H9 (cell line): ENCODE results near the gene NCAM2. TPM values are rescaled to one million over a fixed set of nuclear protein-coding genes. Genes with fewer than 3 reads are reported as not detected.

Source experiments
- DNase-seq: peaks from one replicate; pipeline ENCODE4 v3.0.0-alpha.2; 2017
- H2AFZ ChIP-seq: one replicate; pipeline ENCODE4 v1.6.1; 2013; ENCODE audit warnings: mild to moderate bottlenecking, low read length, control low read depth, moderate library complexity
- H2AK5ac ChIP-seq: 2 replicates; pipeline ENCODE4 v1.6.1; 2013; ENCODE audit warnings: low read length, control low read depth, mixed read lengths; ENCODE audit not compliant: insufficient read length
- H2BK120ac ChIP-seq: one replicate; pipeline ENCODE4 v1.6.1; 2013; ENCODE audit warnings: low read depth, mild to moderate bottlenecking, low read length, control low read depth, inconsistent platforms; ENCODE audit not compliant: poor library complexity, severe bottlenecking
- H2BK12ac ChIP-seq: 2 replicates; pipeline ENCODE4 v1.6.1; 2013; ENCODE audit warnings: low read length, control low read depth, mixed read lengths, low read depth; ENCODE audit not compliant: insufficient read length
- H2BK15ac ChIP-seq: 2 replicates; pipeline ENCODE4 v1.6.1; 2013; ENCODE audit warnings: low read depth, low read length, control low read depth
- H2BK20ac ChIP-seq: one replicate; pipeline ENCODE4 v1.6.1; 2013; ENCODE audit warnings: low read depth, mild to moderate bottlenecking, low read length, control low read depth, inconsistent platforms; ENCODE audit not compliant: poor library complexity, severe bottlenecking
- H2BK5ac ChIP-seq: 2 replicates; pipeline ENCODE4 v1.6.1; 2013; ENCODE audit warnings: low read length, control low read depth, mixed read lengths; ENCODE audit not compliant: insufficient read length
- H3K14ac ChIP-seq: 2 replicates; pipeline ENCODE4 v1.6.1; 2013; ENCODE audit warnings: low read length, control low read depth; ENCODE audit not compliant: insufficient read depth
- H3K18ac ChIP-seq: 2 replicates; pipeline ENCODE4 v1.6.1; 2013; ENCODE audit warnings: low read depth, mild to moderate bottlenecking, mixed read lengths, low read length, control low read depth; ENCODE audit not compliant: insufficient read length
- H3K23ac ChIP-seq: 2 replicates; pipeline ENCODE4 v1.6.1; 2013; ENCODE audit warnings: low read length, control low read depth, mixed read lengths, low read depth; ENCODE audit not compliant: insufficient read length
- H3K23me2 ChIP-seq: 2 replicates; pipeline ENCODE4 v1.6.1; 2013; ENCODE audit warnings: low read depth, mild to moderate bottlenecking, mixed read lengths, low read length, control low read depth; ENCODE audit not compliant: insufficient read length, poor library complexity, severe bottlenecking
- H3K27ac ChIP-seq: 2 replicates; pipeline ENCODE4 v1.5.1; 2013; ENCODE audit warnings: low read length, control low read depth, mixed read lengths, low read depth; ENCODE audit not compliant: insufficient read length
- H3K27me3 ChIP-seq: 2 replicates; pipeline ENCODE4 v1.6.1; 2013; ENCODE audit warnings: low read length, control low read depth, inconsistent platforms; ENCODE audit not compliant: insufficient read depth
- H3K4ac ChIP-seq: 2 replicates; pipeline ENCODE4 v1.6.1; 2013; ENCODE audit warnings: low read depth, mild to moderate bottlenecking, control low read depth, inconsistent platforms, low read length, moderate library complexity
- H3K4me1 ChIP-seq: 2 replicates; pipeline ENCODE4 v1.6.1; 2013; ENCODE audit warnings: low read length, control low read depth, inconsistent platforms; ENCODE audit not compliant: insufficient read depth
- H3K4me2 ChIP-seq: 2 replicates; pipeline ENCODE4 v1.6.1; 2013; ENCODE audit warnings: low read length, control low read depth, mixed read lengths; ENCODE audit not compliant: insufficient read length, insufficient read depth
- H3K56ac ChIP-seq: 2 replicates; pipeline ENCODE4 v1.6.1; 2013; ENCODE audit warnings: low read depth, mild to moderate bottlenecking, mixed read lengths, low read length, control low read depth; ENCODE audit not compliant: insufficient read length
- H3K79me1 ChIP-seq: 2 replicates; pipeline ENCODE4 v1.6.1; 2013; ENCODE audit warnings: low read depth, mild to moderate bottlenecking, moderate library complexity, low read length, control low read depth, inconsistent platforms; ENCODE audit not compliant: insufficient read depth, poor library complexity, severe bottlenecking
- H3K79me2 ChIP-seq: 2 replicates; pipeline ENCODE4 v1.6.1; 2013; ENCODE audit warnings: low read length, control low read depth, inconsistent platforms; ENCODE audit not compliant: insufficient read depth
- H3K9ac ChIP-seq: 2 replicates; pipeline ENCODE4 v1.6.1; 2013; ENCODE audit warnings: low read length, control low read depth, mixed read lengths; ENCODE audit not compliant: insufficient read length; ENCODE audit errors: extremely low read depth
- H3K9me3 ChIP-seq: one replicate; pipeline ENCODE4 v1.6.1; 2013; ENCODE audit warnings: low read depth, low read length, inconsistent platforms; ENCODE audit not compliant: control insufficient read depth
- H3T11ph ChIP-seq: one replicate; pipeline ENCODE4 v1.6.1; 2013; ENCODE audit warnings: mild to moderate bottlenecking, low read length, control low read depth, inconsistent platforms
- H4K20me1 ChIP-seq: one replicate; pipeline ENCODE4 v1.6.1; 2013; ENCODE audit not compliant: control insufficient read depth, insufficient read length, insufficient read depth
- H4K5ac ChIP-seq: 2 replicates; pipeline ENCODE4 v1.6.1; 2013; ENCODE audit warnings: low read depth, mild to moderate bottlenecking, mixed read lengths, low read length, control low read depth; ENCODE audit not compliant: insufficient read length
- H4K8ac ChIP-seq: replicated peaks from 2 replicates; pipeline ENCODE4 v1.6.1; 2013; ENCODE audit warnings: low read length, control low read depth, mixed read lengths, low read depth; ENCODE audit not compliant: insufficient read length
- H4K91ac ChIP-seq: 2 replicates; pipeline ENCODE4 v1.6.1; 2013; ENCODE audit warnings: low read depth, mild to moderate bottlenecking, moderate library complexity, mixed read lengths, low read length, control low read depth; ENCODE audit not compliant: insufficient read length
- H3K27ac Mint-ChIP-seq, 3 experiments: 2 replicates in 2 of 3; 3 replicates in 1 of 3; pipeline ENCODE4 v1.8.0; 2020 to 2021; ENCODE audit warnings: mixed read lengths in 3 of 3, mild to moderate bottlenecking in 1 of 3, moderate library complexity in 1 of 3
- H3K27me3 Mint-ChIP-seq: 2 replicates; pipeline ENCODE4 v1.8.0; 2021; ENCODE audit warnings: low read depth, mild to moderate bottlenecking, moderate library complexity, mixed read lengths
- H3K36me3 Mint-ChIP-seq, 3 experiments: 2 replicates in 2 of 3; 3 replicates in 1 of 3; pipeline ENCODE4 v1.8.0; 2020 to 2021; ENCODE audit warnings: low read depth in 3 of 3, mixed read lengths in 3 of 3; ENCODE audit not compliant: insufficient read depth in 1 of 3
- H3K4me1 Mint-ChIP-seq, 2 experiments: 2 replicates each; pipeline ENCODE4 v1.8.0; 2020; ENCODE audit warnings: mixed read lengths in 2 of 2
- H3K4me3 Mint-ChIP-seq, 2 experiments: 2 replicates in 1 of 2; 3 replicates in 1 of 2; pipeline ENCODE4 v1.8.0; 2020 to 2021; ENCODE audit warnings: mild to moderate bottlenecking in 2 of 2, mixed read lengths in 2 of 2, moderate library complexity in 1 of 2
- H3K9me3 Mint-ChIP-seq, 2 experiments: 2 replicates in 1 of 2; 3 replicates in 1 of 2; pipeline ENCODE4 v1.8.0; 2020; ENCODE audit warnings: mild to moderate bottlenecking in 2 of 2, mixed read lengths in 2 of 2, moderate library complexity in 1 of 2
- WGBS: extraction: QIAGEN DNeasy Blood & Tissue Kit; methylation state at CpG from one replicate; pipeline ENCODE4 v1.1.7; 2013; ENCODE audit warnings: missing lambda C conversion rate, low lambda C conversion rate, mixed read lengths; ENCODE audit not compliant: insufficient read length; ENCODE audit errors: extremely low coverage; 5-methylcytosine and 5-hydroxymethylcytosine counted together
- total RNA-seq: library from RNA; stranded (reverse); gene quantifications from 2 replicates; pipeline ENCODE4 v1.2.1, GENCODE V29; 2021
- TF ChIP-seq, protein P1 (sequence below): fragments of 200-600 bp; sonication (generic); conservative IDR thresholded peaks from 3 replicates; pipeline ENCODE4 v1.8.0; 2021; ENCODE audit warnings: antibody characterized with exemption, mild to moderate bottlenecking

NCAM2 gene
- total RNA-seq, 1 experiment from 2014 or later = 2.2 TPM

- peaks cover 0 to 11% (median 0%) of the 10 kb centered on the region in 3 experiments; a peak in 1 of 7 replicates for H3K36me3 Mint-ChIP-seq
- Histone ChIP-seq H3K4me2 (no peak overlapping the region), H2BK15ac (no peak overlapping the region), H3K9me3 (no peaks in the 10 kb centered on the region), H3K4me1 (no peaks in the 10 kb centered on the region), H3K79me2 (no peaks in the 10 kb centered on the region), H3K56ac (no peak overlapping the region), H3K27ac (no peak overlapping the region), H2AFZ (no peak overlapping the region), H2BK12ac (no peak overlapping the region), H4K8ac (no peak overlapping the region), H2BK5ac (no peak overlapping the region), H4K20me1 (no peaks in the 10 kb centered on the region), H3K4ac (no peak overlapping the region), H2BK20ac (no peak overlapping the region), H4K5ac (no peak overlapping the region), H4K91ac (no peak overlapping the region), H3K9ac (no peak overlapping the region), H3K79me1 (no peaks in the 10 kb centered on the region), H3T11ph (no peak overlapping the region), H2BK120ac (no peak overlapping the region), H3K23ac (no peak overlapping the region), H3K14ac (no peak overlapping the region), H2AK5ac (no peak overlapping the region), H3K18ac (no peak overlapping the region), H3K23me2 (no peaks in the 10 kb centered on the region), H3K27me3 (no peaks in the 10 kb centered on the region)
- TF ChIP-seq, protein P1, sequence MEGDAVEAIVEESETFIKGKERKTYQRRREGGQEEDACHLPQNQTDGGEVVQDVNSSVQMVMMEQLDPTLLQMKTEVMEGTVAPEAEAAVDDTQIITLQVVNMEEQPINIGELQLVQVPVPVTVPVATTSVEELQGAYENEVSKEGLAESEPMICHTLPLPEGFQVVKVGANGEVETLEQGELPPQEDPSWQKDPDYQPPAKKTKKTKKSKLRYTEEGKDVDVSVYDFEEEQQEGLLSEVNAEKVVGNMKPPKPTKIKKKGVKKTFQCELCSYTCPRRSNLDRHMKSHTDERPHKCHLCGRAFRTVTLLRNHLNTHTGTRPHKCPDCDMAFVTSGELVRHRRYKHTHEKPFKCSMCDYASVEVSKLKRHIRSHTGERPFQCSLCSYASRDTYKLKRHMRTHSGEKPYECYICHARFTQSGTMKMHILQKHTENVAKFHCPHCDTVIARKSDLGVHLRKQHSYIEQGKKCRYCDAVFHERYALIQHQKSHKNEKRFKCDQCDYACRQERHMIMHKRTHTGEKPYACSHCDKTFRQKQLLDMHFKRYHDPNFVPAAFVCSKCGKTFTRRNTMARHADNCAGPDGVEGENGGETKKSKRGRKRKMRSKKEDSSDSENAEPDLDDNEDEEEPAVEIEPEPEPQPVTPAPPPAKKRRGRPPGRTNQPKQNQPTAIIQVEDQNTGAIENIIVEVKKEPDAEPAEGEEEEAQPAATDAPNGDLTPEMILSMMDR = no peak
- H3K27me3 Mint-ChIP-seq = no peaks in the 10 kb centered on the region
- no CpG with 5 or more reads among the region's 1 CpG for WGBS
- no peak overlapping the region for H3K27ac Mint-ChIP-seq
- DNase-seq = no peak
- peaks cover 0 to 7% of the 10 kb centered on the region in 2 experiments; a peak in 2 of 5 replicates for H3K9me3 Mint-ChIP-seq
- no peak overlapping the region for H3K4me3 Mint-ChIP-seq
- no peaks in the 10 kb centered on the region for H3K4me1 Mint-ChIP-seq
These were observed 263.8 kb downstream of the NCAM2 start for GRCh38 chr21:21262048-21262447.
